GM18907 (cell line): Measurements from ENCODE around the gene PPP2CA.
A peak's percentile ranks its signal among the peaks of the same experiment; 100 is the strongest.
"Not testable (repeated sequence)": the region's sequence is repeated elsewhere in the genome, so short reads cannot be mapped to it uniquely, and the experiment has no call there.

Source experiments
- ATAC-seq: cut with Tn5 transposase; IDR thresholded peaks from one replicate; pipeline ENCODE4 v1.9.1; 2021; ENCODE audit warnings: mild to moderate bottlenecking, moderate library complexity; ENCODE audit not compliant: unreplicated experiment

Gene PPP2CA

GRCh38 chr5:134225780-134226440 lies at the start of gene PPP2CA:
PPP2CA (minus strand) TSS chr5:134226073; CDS start chr5:134225861, 212 bp downstream.
- peak; percentile 86 for ATAC-seq

- ATAC-seq: no peak
These were observed 47.9 kb upstream of the PPP2CA start for GRCh38 chr5:134273642-134274395.

GRCh38 chr5:134271059-134271458 lies 45.2 kb upstream of the PPP2CA start:
- ATAC-seq: no peak

GRCh38 chr5:134268919-134269318 lies 43.0 kb upstream of the PPP2CA start:
- no peak for ATAC-seq

- no peak for ATAC-seq
These were observed 42.2 kb upstream of the PPP2CA start for GRCh38 chr5:134268019-134268601.

- ATAC-seq: no peak
These were observed 41.6 kb upstream of the PPP2CA start for GRCh38 chr5:134267366-134268018.

GRCh38 chr5:134263801-134264200 lies 37.9 kb upstream of the PPP2CA start:
- ATAC-seq: no peak

GRCh38 chr5:134262629-134263028 lies 36.8 kb upstream of the PPP2CA start:
- not testable (repeated sequence) for ATAC-seq

GRCh38 chr5:134258896-134259295 lies 33.0 kb upstream of the PPP2CA start:
- ATAC-seq: no peak

GRCh38 chr5:134257176-134257575 lies 31.3 kb upstream of the PPP2CA start:
- ATAC-seq: no peak

GRCh38 chr5:134255418-134256150 lies 29.7 kb upstream of the PPP2CA start:
- no peak for ATAC-seq

GRCh38 chr5:134253368-134254153 lies 27.7 kb upstream of the PPP2CA start:
- ATAC-seq: not testable (repeated sequence)

GRCh38 chr5:134252671-134253070 lies 26.8 kb upstream of the PPP2CA start:
- no peak for ATAC-seq

GRCh38 chr5:134250949-134251348 lies 25.1 kb upstream of the PPP2CA start:
- no peak for ATAC-seq

- ATAC-seq: no peak
These were observed 23.9 kb upstream of the PPP2CA start for GRCh38 chr5:134249469-134250379.

GRCh38 chr5:134248256-134248655 lies 22.4 kb upstream of the PPP2CA start:
- no peak for ATAC-seq

GRCh38 chr5:134247428-134248224 lies 21.8 kb upstream of the PPP2CA start:
- no peak for ATAC-seq

GRCh38 chr5:134246771-134247427 lies 21.0 kb upstream of the PPP2CA start:
- ATAC-seq: no peak
